T-helper 9 cell (primary cell): ENCODE data around the gene ZNF580.

Experiments
- DNase-seq: peaks from one replicate; pipeline ENCODE4 v3.0.0-alpha.2; 2020

ZNF580 gene

DNA sequence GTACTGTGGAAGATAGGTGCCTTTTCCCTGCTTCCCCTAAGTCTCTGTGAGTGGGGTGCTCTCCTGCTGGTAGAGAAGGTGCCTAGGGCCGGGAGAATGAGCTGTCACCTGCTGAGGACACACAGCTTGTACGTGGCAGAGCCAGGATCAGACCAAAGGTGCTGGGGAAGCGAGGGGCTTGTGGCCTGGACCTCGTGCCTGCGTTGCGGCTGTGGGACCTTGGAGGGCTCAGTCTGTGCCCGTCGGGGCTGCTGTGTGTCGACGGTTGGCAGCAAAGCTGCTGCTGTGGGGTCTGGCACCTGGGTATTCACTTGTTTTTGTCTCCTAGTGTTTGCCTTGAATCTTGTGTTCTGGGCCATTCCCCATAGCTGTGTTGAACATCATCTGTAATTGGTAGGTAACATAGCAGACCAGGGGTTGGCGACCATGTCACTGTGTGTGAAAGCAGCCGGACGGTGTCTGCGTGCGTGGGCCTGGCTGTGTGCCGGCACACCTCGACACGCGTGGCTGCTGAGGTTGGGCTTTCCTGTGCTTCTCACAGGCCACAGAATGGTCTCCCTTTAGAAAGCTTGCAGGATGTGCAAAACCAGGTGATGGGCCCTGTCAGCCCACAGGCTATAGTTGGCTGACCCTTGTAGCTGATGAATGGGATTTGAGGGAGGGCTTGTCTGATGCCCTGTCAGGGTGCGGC lies 23.2 kb downstream of the ZNF580 start:
- no peak for DNase-seq

DNA sequence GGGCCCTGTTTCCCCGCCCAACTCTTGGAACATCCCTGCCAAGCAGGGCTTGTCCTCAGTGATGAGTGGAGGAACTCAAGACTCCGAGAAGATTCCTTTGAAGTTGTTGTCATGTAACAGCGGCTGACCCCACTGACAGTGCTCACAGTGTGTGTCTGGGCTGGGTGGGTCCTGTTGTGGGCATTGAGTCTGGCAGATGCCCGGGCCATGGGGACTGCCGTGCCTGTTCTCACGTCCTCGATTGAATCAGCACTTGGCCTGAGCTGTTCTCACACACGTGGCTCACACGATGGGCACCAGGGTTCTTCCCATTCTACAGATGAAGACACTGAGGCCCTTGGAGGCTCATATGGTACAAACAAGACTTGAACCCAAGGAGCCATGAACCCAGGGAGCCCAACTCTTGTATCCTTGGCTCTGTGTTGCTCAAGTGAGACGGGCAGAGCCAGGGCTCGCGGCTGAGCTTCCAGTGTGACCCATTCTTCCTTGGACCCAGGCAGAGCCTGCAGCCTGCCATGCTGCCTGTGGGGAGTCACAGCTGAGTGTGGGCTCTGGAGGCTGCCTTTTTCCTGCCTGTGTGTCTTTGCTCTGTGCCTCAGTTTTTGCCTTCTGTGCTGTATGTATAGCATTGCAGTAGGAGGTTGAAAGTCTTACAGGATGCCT lies 25.7 kb downstream of the ZNF580 start:
- no peak for DNase-seq

GRCh38 chr19:55667006-55667381 lies 26.2 kb downstream of the ZNF580 start:
- DNase-seq, result no peak

GRCh38 chr19:55667511-55667910 lies 26.7 kb downstream of the ZNF580 start:
- no peak for DNase-seq

DNA sequence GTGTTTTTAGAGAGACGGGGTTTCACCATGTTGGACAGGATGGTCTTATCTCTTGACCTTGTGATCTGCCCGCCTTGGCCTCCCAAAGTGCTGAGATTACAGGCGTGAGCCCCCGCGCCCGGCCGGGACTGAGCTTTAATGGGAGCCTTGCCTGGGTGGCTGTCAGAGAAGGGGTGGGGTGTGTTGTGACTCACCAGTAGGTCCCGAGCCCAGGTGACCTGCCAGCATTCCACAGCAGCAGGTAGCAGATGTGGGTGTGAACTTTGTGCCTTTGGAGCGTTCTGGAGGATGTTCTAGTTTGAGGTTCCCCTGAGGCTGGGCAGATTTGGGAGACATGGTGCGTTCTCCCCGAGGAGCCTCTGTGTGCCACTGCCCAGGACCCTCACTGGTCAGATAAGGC lies 27.2 kb downstream of the ZNF580 start:
- DNase-seq, result no peak

DNA sequence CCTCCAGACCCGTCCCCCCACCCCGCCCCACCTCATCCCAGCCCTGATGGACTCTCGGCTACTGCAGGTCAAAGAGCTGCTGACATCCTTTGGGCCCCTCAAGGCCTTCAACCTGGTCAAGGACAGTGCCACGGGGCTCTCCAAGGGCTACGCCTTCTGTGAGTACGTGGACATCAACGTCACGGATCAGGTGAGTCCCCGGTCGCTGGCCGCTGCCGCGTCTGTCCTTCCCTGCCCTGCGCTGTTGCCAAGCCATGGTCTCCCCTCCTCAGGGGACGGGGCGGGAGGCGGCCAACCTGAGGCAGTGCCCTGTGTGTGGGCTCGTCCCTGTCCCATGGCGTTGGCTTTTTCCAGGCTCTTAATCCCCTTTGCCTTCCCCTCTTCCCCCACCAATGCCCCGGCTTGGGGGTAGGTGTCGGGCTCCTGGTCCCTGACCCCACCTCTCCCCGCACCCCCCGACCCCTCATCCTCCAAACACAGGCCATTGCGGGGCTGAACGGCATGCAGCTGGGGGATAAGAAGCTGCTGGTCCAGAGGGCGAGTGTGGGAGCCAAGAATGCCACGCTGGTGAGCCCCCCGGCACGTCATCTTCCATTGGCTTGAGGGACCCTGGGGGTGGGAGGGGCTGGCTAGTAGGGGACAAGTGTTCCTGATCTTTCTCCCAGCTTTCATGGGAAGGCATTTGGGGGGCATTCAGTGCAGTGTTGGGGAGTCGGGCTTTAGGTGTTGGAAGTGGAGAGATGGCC lies 28.0 kb downstream of the ZNF580 start:
- no peak for DNase-seq

- DNase-seq, result no peak
These were observed 28.8 kb downstream of the ZNF580 start for GRCh38 chr19:55669418-55670279.

DNA sequence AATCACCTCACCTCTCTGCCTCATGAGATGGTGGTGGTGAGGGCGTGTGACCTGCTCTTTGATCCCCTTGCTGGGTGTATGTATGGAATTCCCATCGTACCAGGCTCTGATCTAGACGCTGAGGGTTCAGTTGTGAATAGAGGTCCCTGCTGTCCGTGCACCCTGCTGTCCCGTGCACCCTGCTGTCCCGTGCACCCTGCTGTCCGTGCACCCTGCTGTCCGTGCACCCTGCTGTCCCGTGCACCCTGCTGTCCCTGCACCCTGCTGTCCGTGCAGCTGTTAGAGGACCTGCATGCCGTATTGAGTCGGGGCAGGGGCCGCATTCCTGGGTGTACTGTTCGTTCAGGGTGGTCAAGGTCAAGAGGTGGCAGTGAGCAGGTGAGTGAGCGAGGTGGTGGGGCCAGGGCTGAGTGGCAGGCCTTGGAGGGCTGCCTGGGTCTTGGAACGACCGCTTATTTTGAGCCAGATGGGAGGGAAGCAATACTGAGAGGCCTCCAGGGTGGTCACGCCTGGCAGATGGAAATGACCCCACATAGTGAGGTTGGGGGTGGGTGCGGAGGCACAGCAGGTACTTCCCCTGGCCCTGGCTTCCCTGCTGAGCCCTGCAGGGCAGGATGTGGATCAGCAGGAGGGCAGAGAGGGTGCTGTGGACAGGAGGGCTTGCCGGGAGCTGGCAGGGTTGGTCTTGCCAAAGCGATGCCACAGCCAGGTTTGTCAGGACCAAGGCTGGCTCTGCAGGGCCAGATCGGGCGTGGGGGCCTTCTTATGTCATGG lies 29.7 kb downstream of the ZNF580 start:
- no peak for DNase-seq

GRCh38 chr19:55671054-55671378 lies 30.2 kb downstream of the ZNF580 start:
- no peak for DNase-seq

DNA sequence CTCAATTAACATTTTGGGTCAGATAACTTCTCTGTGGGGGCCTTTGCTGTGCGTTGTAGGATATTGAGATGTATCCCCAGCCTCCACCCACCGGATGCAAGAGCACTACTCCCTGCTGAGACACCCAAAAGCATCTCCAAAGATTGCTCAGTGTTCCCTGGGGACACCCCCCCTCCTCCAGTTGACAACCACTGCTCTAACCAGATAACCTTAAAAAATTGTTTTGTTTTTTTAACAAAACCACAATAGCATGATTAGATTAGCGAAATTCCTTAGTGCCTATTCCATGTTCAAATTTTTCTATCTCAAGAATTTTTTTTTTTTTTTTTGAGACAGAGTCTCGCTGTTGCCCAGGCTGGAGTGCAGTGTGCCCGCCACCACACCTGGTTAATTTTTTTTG lies 31.6 kb downstream of the ZNF580 start:
- DNase-seq, result no peak

DNA sequence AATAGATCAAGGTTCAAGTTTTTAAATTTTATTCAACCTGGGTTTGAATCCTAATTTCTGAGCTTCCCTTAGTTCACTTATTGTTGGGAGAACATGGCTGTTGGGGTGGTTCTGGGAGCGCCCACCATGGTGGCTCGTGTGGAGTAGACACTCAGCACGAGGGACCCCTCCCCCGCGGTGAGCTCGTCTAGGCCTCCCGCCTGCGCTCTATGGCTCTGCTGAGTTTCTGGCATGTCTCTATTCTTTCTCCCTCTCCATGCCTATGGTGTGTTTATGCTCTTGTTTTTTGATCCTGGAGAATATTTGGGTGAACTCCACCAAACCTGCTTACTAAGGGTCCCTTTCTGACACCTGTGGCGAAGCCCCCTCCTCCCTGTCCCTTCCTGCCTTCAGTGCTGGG lies 32.7 kb downstream of the ZNF580 start:
- DNase-seq, result no peak

- DNase-seq, result no peak
These were observed 33.1 kb downstream of the ZNF580 start for GRCh38 chr19:55673889-55674288.

- no peak for DNase-seq
These were observed 33.6 kb downstream of the ZNF580 start for GRCh38 chr19:55674459-55674840.

- peak; percentile 97 for DNase-seq
These were observed 34.2 kb downstream of the ZNF580 start, which contains the start of gene EPN1 for GRCh38 chr19:55674841-55675660. EPN1 (plus strand) TSS chr19:55675226; CDS start chr19:55678628, 3,402 bp downstream.

DNA sequence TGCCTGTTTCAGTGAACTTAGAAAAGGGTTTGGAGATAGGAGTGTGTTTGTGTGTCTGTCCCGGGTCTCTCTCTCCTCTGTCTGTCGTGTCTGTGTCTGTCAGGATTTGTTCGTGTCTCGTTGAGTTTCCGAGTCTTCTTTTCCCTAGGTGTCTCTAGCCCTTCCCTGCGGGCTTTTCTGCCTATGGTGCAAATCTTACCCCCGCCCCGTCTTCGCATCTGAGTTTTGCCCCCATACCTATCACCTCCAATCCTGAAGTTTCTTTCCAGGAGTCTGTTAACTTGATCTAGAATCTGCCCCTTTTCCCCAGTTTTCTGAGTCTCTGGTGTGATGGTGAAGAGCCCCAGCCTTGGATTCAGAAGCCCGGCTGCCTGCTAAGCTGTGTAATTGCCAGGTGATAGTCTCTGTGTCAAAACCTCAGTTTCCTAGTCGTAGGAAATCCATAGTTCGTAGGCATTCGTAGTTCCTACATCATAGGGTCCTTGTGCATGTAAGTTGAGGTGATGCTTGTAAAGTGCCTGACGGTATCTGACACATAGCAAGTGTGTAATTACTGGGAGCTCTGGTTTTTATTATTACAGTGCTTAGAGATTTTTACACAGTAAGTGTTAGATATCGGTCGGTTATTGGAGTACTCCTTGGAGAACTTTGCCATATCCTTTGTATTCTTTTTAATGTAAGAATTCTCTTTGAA lies 35.0 kb downstream of the ZNF580 start:
- DNase-seq, result no peak

DNA sequence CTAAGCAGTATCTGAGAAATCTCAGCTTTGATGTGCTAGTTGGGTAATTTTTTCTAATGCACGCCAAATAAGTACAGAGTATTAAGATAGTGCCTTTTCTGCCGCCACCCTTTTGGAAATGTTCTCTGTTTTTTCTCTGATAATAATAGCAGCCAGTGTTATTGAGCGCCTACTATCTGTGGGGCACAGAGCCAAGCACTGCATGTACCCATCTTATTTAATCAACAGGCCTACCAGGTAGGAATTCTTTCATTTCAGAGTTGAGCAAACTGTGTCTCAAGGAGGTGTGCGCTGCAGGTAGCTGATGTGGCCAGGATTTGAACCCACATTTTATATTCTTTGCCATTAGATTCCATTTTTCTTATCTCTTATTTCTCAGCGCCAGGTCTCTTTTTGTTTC lies 35.6 kb downstream of the ZNF580 start:
- no peak for DNase-seq

GRCh38 chr19:55676889-55677505 lies 36.2 kb downstream of the ZNF580 start:
- no peak for DNase-seq

- no peak for DNase-seq
These were observed 36.8 kb downstream of the ZNF580 start for GRCh38 chr19:55677572-55678028.

- DNase-seq, result no peak
These were observed 37.4 kb downstream of the ZNF580 start for GRCh38 chr19:55678121-55678671.
